ENCODE measurements around the gene VPS35L.
A peak's percentile ranks its signal among the peaks of the same experiment; 100 is the strongest.
"Not testable (repeated sequence)": the region's sequence is repeated elsewhere in the genome, so short reads cannot be mapped to it uniquely, and the experiment has no call there.

VPS35L gene

GRCh38 chr16:19716183-19716582, 160.7 kb downstream of the VPS35L start:
- H3K9ac ChIP-seq (ENCODE audit: low read length) = no peak overlapping the region

GRCh38 chr16:19716728-19717127, 161.2 kb downstream of the VPS35L start:
- peaks cover 10% of the 10 kb centered on the region for H3K79me1 ChIP-seq (ENCODE audit: low read length)
- not testable (repeated sequence) for H3K27ac ChIP-seq (ENCODE audit: low read depth, low read length); H2AFZ ChIP-seq (ENCODE audit: insufficient read depth, low read length, poor library complexity); H2BK120ac ChIP-seq (ENCODE audit: insufficient read depth, low read length, poor library complexity); H2BK5ac ChIP-seq (ENCODE audit: low read depth, low read length, poor library complexity); H3K23ac ChIP-seq (ENCODE audit: low read length); H3K9ac ChIP-seq (ENCODE audit: low read length); H2AK5ac ChIP-seq (ENCODE audit: low read length); H3K4me3 ChIP-seq (ENCODE audit: low read depth, low read length); H3K18ac ChIP-seq (ENCODE audit: low read length); H2BK12ac ChIP-seq (ENCODE audit: low read length); DNase-seq; H3K27me3 ChIP-seq (ENCODE audit: insufficient read depth, low read length); H4K8ac ChIP-seq (ENCODE audit: low read depth, low read length); H4K12ac ChIP-seq (ENCODE audit: low read depth, low read length); H4K91ac ChIP-seq (ENCODE audit: low read depth, low read length); H3K14ac ChIP-seq (ENCODE audit: low read length); H3K9me3 ChIP-seq (ENCODE audit: insufficient read depth, low read depth, low read length)
- peak overlapping the region; percentile 85 for H3K4me2 ChIP-seq (ENCODE audit: low read length)
- WGBS (ENCODE audit: extremely low coverage, insufficient coverage, insufficient read length) = no CpG with 5 or more reads among the region's 11 CpGs
- H3K36me3 ChIP-seq (ENCODE audit: control insufficient read depth in 1 of 2, insufficient read depth in 2 of 2, low read length in 2 of 2) = peaks cover 16 to 18% of the 10 kb centered on the region in 2 experiments
- peaks cover 10 to 14% of the 10 kb centered on the region in 2 experiments for H3K4me1 ChIP-seq (ENCODE audit: control insufficient read depth in 1 of 2, insufficient read depth in 2 of 2, low read length in 2 of 2)
- H3K79me2 ChIP-seq (ENCODE audit: control insufficient read depth, insufficient read depth, low read length, poor library complexity) = peaks cover 11% of the 10 kb centered on the region
- peak overlapping the region; percentile 75 for H3K4ac ChIP-seq (ENCODE audit: low read depth, low read length)

More at GRCh38 chr16:19716183-19716582, 160.7 kb downstream of the VPS35L start:
- Histone ChIP-seq H3K36me3 (ENCODE audit: control insufficient read depth in 1 of 2, insufficient read depth in 2 of 2, low read length in 2 of 2) (peaks cover 20 to 22% of the 10 kb centered on the region in 2 experiments), H3K4me2 (ENCODE audit: low read length) (peak overlapping the region; percentile 85), H3K79me2 (ENCODE audit: control insufficient read depth, insufficient read depth, low read length, poor library complexity) (peaks cover 11% of the 10 kb centered on the region), H3K18ac (ENCODE audit: low read length) (no peak overlapping the region), H3K27ac (ENCODE audit: low read depth, low read length) (no peak overlapping the region), H2BK12ac (ENCODE audit: low read length) (no peak overlapping the region), H2AK5ac (ENCODE audit: low read length) (no peak overlapping the region), H4K91ac (ENCODE audit: low read depth, low read length) (no peak overlapping the region), H3K14ac (ENCODE audit: low read length) (no peak overlapping the region), H3K23ac (ENCODE audit: low read length) (no peak overlapping the region), H3K27me3 (ENCODE audit: insufficient read depth, low read length) (no peaks in the 10 kb centered on the region), H3K4me3 (ENCODE audit: low read depth, low read length) (no peak overlapping the region), H4K8ac (ENCODE audit: low read depth, low read length) (no peak overlapping the region), H2BK5ac (ENCODE audit: low read depth, low read length, poor library complexity) (no peak overlapping the region), H2AFZ (ENCODE audit: insufficient read depth, low read length, poor library complexity) (no peak overlapping the region), H4K12ac (ENCODE audit: low read depth, low read length) (no peak overlapping the region), H3K79me1 (ENCODE audit: low read length) (peaks cover 10% of the 10 kb centered on the region), H3K9me3 (ENCODE audit: insufficient read depth, low read depth, low read length) (no peaks in the 10 kb centered on the region), H3K4me1 (ENCODE audit: control insufficient read depth in 1 of 2, insufficient read depth in 2 of 2, low read length in 2 of 2) (peaks cover 10 to 14% of the 10 kb centered on the region in 2 experiments), H2BK120ac (ENCODE audit: insufficient read depth, low read length, poor library complexity) (no peak overlapping the region), H3K4ac (ENCODE audit: low read depth, low read length) (peak overlapping the region; percentile 25)
- no CpG with 5 or more reads among the region's 1 CpG for WGBS (ENCODE audit: extremely low coverage, insufficient coverage, insufficient read length)
- DNase-seq = peak in 1 of 2 donors; percentile 69

GRCh38 chr16:19717314-19717713, 161.8 kb downstream of the VPS35L start:
- peak overlapping the region; percentile 99 for H3K4me3 ChIP-seq (ENCODE audit: low read depth, low read length)
- WGBS (ENCODE audit: extremely low coverage, insufficient coverage, insufficient read length) = no CpG with 5 or more reads among the region's 10 CpGs
- no peak overlapping the region for H2BK5ac ChIP-seq (ENCODE audit: low read depth, low read length, poor library complexity)
- H3K27me3 ChIP-seq (ENCODE audit: insufficient read depth, low read length) = no peaks in the 10 kb centered on the region
- no peak overlapping the region for H2AFZ ChIP-seq (ENCODE audit: insufficient read depth, low read length, poor library complexity)
- peak overlapping the region; percentile 85 for H3K4me2 ChIP-seq (ENCODE audit: low read length)
- H3K14ac ChIP-seq (ENCODE audit: low read length) = peak overlapping the region; percentile 79
- H2AK5ac ChIP-seq (ENCODE audit: low read length) = no peak overlapping the region
- H3K9me3 ChIP-seq (ENCODE audit: insufficient read depth, low read depth, low read length) = no peaks in the 10 kb centered on the region
- peak overlapping the region; percentile 79 for H3K27ac ChIP-seq (ENCODE audit: low read depth, low read length)
- H2BK12ac ChIP-seq (ENCODE audit: low read length) = no peak overlapping the region
- H3K9ac ChIP-seq (ENCODE audit: low read length) = peak overlapping the region; percentile 79
- H3K23ac ChIP-seq (ENCODE audit: low read length) = no peak overlapping the region
- H2BK120ac ChIP-seq (ENCODE audit: insufficient read depth, low read length, poor library complexity) = peak overlapping the region; percentile 70
- H3K4me1 ChIP-seq (ENCODE audit: control insufficient read depth in 1 of 2, insufficient read depth in 2 of 2, low read length in 2 of 2) = peaks cover 10 to 14% of the 10 kb centered on the region in 2 experiments
- no peak overlapping the region for H4K12ac ChIP-seq (ENCODE audit: low read depth, low read length)
- H3K79me2 ChIP-seq (ENCODE audit: control insufficient read depth, insufficient read depth, low read length, poor library complexity) = peaks cover 11% of the 10 kb centered on the region
- DNase-seq = no peak
- H3K4ac ChIP-seq (ENCODE audit: low read depth, low read length) = peak overlapping the region; percentile 75
- H4K91ac ChIP-seq (ENCODE audit: low read depth, low read length) = peak overlapping the region; percentile 57
- H3K36me3 ChIP-seq (ENCODE audit: control insufficient read depth in 1 of 2, insufficient read depth in 2 of 2, low read length in 2 of 2) = peaks cover 11 to 13% of the 10 kb centered on the region in 2 experiments
- peak overlapping the region; percentile 81 for H4K8ac ChIP-seq (ENCODE audit: low read depth, low read length)
- no peak overlapping the region for H3K18ac ChIP-seq (ENCODE audit: low read length)
- peaks cover 10% of the 10 kb centered on the region for H3K79me1 ChIP-seq (ENCODE audit: low read length)

GRCh38 chr16:19717741-19718623, 162.5 kb downstream of the VPS35L start, which contains the start of the genes IQCK and KNOP1:
Gene IQCK, plus strand, starts transcription at chr16:19718271. Its CDS starts 36 bp downstream, at chr16:19718307.
Gene KNOP1, minus strand, starts transcription at chr16:19718227. Its CDS starts 3,192 bp downstream, at chr16:19715035.
- H2AFZ ChIP-seq (ENCODE audit: insufficient read depth, low read length, poor library complexity) = peak within 1 kb of the TSS; percentile 84
- peak within 1 kb of the TSS; percentile 99 for H3K4me3 ChIP-seq (ENCODE audit: low read depth, low read length)
- peak within 1 kb of the TSS; percentile 77 for H3K18ac ChIP-seq (ENCODE audit: low read length)
- WGBS (ENCODE audit: extremely low coverage, insufficient coverage, insufficient read length) = no CpG with 5 or more reads among the region's 88 CpGs
- H3K79me2 ChIP-seq (ENCODE audit: control insufficient read depth, insufficient read depth, low read length, poor library complexity) = peaks cover 11% of the 10 kb centered on the region
- H3K4me1 ChIP-seq (ENCODE audit: control insufficient read depth in 1 of 2, insufficient read depth in 2 of 2, low read length in 2 of 2) = peaks cover 10 to 14% of the 10 kb centered on the region in 2 experiments
- no peaks in the 10 kb centered on the region for H3K27me3 ChIP-seq (ENCODE audit: insufficient read depth, low read length)
- peak; percentile 85 to 93 for DNase-seq
- no peaks in the 10 kb centered on the region for H3K9me3 ChIP-seq (ENCODE audit: insufficient read depth, low read depth, low read length)
- peaks cover 7 to 8% of the 10 kb centered on the region in 2 experiments for H3K36me3 ChIP-seq (ENCODE audit: control insufficient read depth in 1 of 2, insufficient read depth in 2 of 2, low read length in 2 of 2)
- H3K23ac ChIP-seq (ENCODE audit: low read length) = no peak within 1 kb of the TSS
- peak within 1 kb of the TSS; percentile 81 for H4K8ac ChIP-seq (ENCODE audit: low read depth, low read length)
- peak within 1 kb of the TSS; percentile 79 for H3K9ac ChIP-seq (ENCODE audit: low read length)
- H3K79me1 ChIP-seq (ENCODE audit: low read length) = peaks cover 10% of the 10 kb centered on the region
- H3K14ac ChIP-seq (ENCODE audit: low read length) = peak within 1 kb of the TSS; percentile 79
- peak within 1 kb of the TSS; percentile 70 for H2BK120ac ChIP-seq (ENCODE audit: insufficient read depth, low read length, poor library complexity)
- H3K4ac ChIP-seq (ENCODE audit: low read depth, low read length) = peak within 1 kb of the TSS; percentile 75
- peak within 1 kb of the TSS; percentile 85 for H3K4me2 ChIP-seq (ENCODE audit: low read length)
- H4K91ac ChIP-seq (ENCODE audit: low read depth, low read length) = peak within 1 kb of the TSS; percentile 57
- H2BK5ac ChIP-seq (ENCODE audit: low read depth, low read length, poor library complexity) = peak within 1 kb of the TSS; percentile 53
- H2BK12ac ChIP-seq (ENCODE audit: low read length) = no peak within 1 kb of the TSS
- H4K12ac ChIP-seq (ENCODE audit: low read depth, low read length) = peak within 1 kb of the TSS; percentile 65
- peak within 1 kb of the TSS; percentile 79 for H3K27ac ChIP-seq (ENCODE audit: low read depth, low read length)
- H2AK5ac ChIP-seq (ENCODE audit: low read length) = peak within 1 kb of the TSS; percentile 13
